Measurements from ENCODE around the gene ACSS2.
"Not testable (repeated sequence)": the region's sequence is repeated elsewhere in the genome, so short reads cannot be mapped to it uniquely, and the experiment has no call there.

The ACSS2 gene

DNA sequence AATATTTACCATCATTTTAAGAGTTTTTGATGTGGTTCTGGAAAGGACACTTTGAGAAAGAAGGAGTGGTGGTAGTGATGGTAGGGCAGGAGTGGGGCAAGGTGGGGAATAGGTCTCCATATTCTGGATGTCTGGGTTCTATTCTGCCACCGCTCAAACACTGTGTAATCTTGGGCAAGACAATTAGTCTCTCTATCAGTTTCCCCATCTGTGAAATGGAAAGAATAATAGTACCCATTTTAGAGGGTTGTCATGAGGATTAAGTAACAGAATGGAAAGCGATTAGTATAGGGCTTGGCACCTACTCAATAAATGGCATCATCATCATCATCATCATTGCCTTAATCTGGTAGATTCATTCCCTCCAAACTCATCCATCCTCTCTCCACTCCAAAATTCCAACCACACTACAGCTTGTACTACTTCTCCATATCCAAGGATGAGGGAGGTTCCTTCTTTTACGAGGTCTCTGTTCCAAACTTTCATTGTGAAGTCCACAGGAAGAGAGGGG, 2.8 kb upstream of the ACSS2 start:
- no peak for DNase-seq (ENCODE audit: low read depth)

DNA sequence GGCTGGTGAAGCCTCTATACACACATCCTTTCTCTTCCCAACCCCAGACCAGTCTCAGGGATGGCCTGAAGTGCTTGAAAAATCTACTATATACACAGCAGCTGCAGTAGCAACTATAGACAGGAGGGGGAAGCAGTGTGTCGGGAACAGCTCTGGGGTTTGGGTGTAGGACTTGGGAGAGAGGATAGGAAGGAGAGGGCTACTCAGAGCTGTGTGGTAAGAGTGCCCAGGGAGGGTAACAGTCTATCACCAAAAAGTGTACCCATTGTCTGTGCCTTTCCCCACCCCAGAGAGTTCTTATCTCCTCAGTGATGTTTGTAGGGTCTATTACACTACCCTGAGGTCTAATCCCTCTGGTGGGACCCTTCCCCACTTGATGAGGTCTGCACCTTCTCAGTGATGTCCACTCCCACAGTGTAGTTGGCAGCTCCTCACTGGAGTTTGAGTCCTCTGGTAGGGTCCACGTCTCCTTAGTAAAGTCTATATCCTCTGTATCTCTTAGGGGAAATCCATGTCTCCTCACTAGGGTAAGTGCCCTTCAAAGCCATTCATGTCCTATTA, 2.2 kb upstream of the ACSS2 start:
- DNase-seq (ENCODE audit: low read depth), result no peak

DNA sequence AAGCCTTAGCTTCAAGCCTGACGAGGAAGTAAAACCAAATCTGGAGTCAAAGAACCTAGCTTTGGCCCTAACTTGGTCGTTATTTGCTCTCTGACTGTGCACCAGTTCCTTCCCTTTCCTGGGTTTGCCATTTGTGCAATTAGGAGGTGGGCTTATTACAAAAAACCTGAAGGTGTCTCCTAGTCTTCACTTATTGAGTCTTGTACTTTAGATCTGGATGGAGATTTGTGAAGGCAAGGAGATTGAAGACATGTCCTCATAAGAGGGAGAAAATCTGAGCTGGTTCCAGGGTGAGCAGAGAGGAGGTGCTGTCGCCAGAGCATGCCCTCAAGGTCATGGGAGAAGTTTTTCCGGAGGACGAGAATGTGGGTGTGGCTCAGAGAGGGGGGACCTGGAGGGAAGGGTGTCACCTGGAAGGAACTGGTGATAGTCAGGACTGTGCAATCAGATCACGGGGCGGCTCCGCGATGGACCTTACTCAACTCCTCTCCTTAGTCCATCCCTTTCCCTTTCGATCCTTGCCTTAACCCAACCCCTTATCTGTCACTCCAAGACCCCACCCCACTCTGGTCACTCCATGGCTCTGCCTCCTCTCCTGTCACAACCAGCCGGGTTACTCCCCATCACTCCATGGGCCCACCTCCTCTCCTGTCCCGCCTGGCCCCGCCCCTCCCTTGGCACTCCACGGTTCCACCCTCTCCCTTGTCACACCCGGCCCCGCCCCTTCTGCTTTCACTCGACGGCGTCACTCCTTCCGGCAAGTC, 588 bp upstream of the ACSS2 start:
- no peak for DNase-seq (ENCODE audit: low read depth)

DNA sequence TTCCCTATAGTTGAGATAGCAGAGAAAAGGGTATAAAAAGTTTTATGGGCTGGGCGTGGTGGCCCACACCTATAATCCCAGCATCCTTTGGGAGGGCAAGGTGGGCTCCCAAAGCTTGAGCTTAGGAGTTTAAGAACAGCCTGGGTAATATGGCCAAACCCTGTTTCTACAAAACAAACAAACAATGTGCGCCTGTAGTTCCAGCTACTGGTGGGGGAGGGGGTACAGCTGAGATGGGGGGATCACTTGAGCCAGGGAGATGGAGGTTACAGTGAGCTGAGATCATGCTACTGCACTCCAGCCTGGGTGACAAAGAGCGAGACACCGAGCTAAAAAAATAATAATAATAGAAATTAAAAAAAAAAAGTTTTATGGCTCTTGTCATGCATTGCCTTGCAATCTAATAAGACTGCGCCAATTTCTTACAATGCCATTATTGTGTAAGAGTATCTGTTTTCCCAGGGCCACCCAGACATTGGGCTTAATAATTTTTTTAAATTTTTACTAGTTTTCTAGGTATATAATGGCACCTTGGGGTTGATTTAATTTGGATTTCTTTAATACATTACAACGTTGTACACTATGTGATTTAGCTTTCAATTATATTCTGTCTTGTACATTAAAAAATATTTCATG, 3.9 kb downstream of the ACSS2 start:
- no peak for DNase-seq (ENCODE audit: low read depth)

DNA sequence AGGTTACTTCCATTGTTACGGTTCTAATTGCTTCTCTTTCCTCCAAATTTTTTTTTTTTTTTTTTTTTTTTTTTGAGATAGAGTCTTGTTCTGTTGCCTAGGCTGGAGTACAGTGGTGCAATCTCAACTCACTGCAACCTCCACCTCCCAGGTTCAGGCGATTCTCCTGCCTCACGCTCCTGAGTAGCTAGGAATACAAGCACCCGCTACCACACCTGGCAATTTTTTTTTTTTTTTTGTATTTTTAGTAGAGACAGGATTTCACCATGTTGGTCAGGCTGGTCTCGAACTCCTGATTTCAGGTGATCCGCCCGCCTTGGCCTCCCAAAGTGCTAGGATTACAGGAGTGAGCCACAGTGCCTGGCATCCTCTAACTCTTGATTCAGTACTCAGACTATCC, 4.6 kb downstream of the ACSS2 start:
- DNase-seq (ENCODE audit: low read depth), result not testable (repeated sequence)

GRCh38 chr20:34881689-34882088, 5.3 kb downstream of the ACSS2 start:
- DNase-seq (ENCODE audit: low read depth), result no peak

DNA sequence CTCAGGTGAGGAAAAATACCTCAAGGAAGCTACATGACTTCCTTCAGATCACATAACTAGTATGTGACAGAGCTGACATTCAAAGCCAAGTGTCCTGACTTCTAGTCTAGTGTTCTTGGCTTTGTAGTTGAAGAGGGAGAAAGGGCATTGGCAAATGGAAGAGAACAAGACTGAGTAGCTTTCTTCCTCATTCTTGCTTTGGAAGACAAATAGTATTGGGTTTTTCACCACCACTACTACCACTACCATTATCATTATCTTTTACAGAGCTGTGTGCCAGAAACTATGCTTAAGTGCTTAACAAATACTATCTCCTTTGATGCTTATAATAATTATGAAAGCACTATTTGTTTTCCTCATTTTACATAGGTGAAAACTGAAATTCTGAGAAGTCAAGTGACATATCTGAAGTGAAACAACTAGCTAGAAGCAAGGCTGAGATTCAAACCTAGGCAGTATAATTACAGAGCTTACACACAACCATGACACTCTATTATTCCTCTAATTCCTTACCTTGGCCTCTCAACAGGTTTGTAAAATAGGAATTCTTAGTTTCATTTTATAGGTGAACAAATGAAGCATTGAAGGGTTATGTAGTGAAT, 6.8 kb downstream of the ACSS2 start:
- no peak for DNase-seq (ENCODE audit: low read depth)

- no peak for DNase-seq (ENCODE audit: low read depth)
These were observed 7.4 kb downstream of the ACSS2 start for GRCh38 chr20:34883809-34884208.

- DNase-seq (ENCODE audit: low read depth), result no peak
These were observed 7.8 kb downstream of the ACSS2 start for GRCh38 chr20:34884260-34884659.

GRCh38 chr20:34886122-34886521, 9.7 kb downstream of the ACSS2 start:
- DNase-seq (ENCODE audit: low read depth), result no peak

GRCh38 chr20:34887023-34887422, 10.6 kb downstream of the ACSS2 start:
- no peak for DNase-seq (ENCODE audit: low read depth)

- DNase-seq (ENCODE audit: low read depth), result no peak
These were observed 12.1 kb downstream of the ACSS2 start for GRCh38 chr20:34888468-34888867.

GRCh38 chr20:34891166-34892062, 15.0 kb downstream of the ACSS2 start:
- no peak for DNase-seq (ENCODE audit: low read depth)

DNA sequence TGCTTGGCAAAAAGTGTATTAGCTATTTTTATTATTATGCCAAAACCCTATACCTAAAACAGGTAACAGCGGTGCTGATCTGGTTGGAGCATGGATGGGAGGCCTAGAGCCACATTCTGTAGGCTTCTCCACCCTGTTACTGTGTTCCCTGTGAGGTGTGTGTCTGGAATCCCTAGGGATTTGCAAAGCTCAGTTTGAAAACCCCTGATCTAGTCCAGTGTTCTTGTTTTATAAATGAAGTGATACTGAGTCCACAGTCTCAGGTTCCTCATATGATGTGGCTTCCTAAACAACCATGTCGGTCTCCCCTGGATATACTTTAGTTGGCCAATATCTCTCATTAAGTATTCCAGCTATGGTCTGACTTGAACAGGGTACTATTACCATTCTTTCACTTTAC, 16.3 kb downstream of the ACSS2 start:
- no peak for DNase-seq (ENCODE audit: low read depth)

DNA sequence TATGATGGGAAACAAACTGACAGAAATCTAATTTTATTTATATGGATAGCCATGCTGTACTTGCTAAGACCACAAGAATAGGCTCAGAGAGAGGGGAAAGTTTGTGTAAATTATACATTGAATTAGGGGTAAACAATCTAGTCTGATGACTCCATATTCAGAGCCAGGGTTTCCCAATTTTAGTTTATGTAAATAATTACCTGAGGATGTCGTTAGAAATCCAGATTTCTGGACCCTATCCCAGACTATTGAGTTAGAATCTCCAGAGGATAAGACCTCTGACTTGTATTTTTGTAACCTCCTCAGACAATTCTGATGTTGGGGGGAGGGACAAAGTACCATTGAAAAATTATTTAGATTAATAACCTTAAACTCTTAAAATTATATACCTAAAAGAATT, 18.3 kb downstream of the ACSS2 start:
- no peak for DNase-seq (ENCODE audit: low read depth)

- DNase-seq (ENCODE audit: low read depth), result no peak
These were observed 19.1 kb downstream of the ACSS2 start for GRCh38 chr20:34895465-34895864.

GRCh38 chr20:34896086-34896621, 19.7 kb downstream of the ACSS2 start:
- DNase-seq (ENCODE audit: low read depth), result no peak

DNA sequence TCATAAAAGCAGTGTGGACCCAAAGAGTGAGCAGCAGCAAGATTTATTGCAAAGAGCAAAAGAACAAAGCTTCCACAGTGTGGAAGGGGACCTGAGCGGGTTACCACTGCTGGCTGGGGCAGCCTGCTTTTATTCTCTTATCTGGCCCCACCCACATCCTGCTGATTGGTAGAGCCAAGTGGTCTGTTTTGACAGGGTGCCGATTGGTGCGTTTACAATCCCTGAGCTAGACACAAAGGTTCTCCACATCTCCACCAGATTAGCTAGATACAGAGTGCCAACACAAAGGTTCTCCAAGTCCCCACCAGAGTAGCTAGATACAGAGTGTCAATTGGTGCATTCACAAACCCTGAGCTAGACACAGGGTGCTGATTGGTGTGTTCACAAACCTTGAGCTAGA, 21.7 kb downstream of the ACSS2 start:
- DNase-seq (ENCODE audit: low read depth), result not testable (repeated sequence)

DNA sequence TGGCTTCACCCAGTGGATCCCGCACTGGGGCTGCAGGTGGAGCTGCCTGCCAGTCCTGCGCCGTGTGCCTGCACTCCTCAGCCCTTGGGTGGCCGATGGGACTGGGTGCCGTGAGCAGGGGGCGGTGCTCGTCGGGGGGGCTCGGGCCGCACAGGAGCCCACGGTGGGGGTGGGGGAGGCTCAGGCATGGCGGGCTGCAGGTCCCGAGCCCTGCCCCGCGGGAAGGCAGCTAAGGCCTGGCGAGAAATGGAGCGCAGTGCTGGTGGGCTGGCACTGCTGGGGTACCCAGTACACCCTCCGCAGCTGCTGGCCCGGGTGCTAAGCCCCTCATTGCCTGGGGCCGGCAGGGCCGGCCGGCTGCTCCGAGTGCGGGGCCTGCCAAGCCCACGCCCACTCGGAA, 22.3 kb downstream of the ACSS2 start:
- DNase-seq (ENCODE audit: low read depth), result not testable (repeated sequence)

- DNase-seq (ENCODE audit: low read depth), result no peak
These were observed 27.8 kb downstream of the ACSS2 start for GRCh38 chr20:34904202-34904621.

- DNase-seq (ENCODE audit: low read depth), result no peak
These were observed 31.4 kb downstream of the ACSS2 start for GRCh38 chr20:34907616-34908469.
